ENCODE results near the gene SLC35D1.

Gene SLC35D1

GRCh38 chr1:67031121-67031858 is 22.7 kb downstream of the SLC35D1 start:
- in situ Hi-C loops (cut with HindIII; ENCODE audit: low pct_ligation_motif_present, low sequenced_read_pairs), result no loop called here
- no peaks in the 10 kb centered on the region for H3K36me3 ChIP-seq (replicated peaks)
- no peak overlapping the region for H3K27ac ChIP-seq
- TF ChIP-seq CTCF (IDR thresholded peaks at IDR 0.05; ENCODE audit: low read depth, low read length, missing control alignments), result no peak
- H3K27me3 ChIP-seq (replicated peaks), result no peaks in the 10 kb centered on the region
- DNase-seq, result peak; percentile 8
- no peak overlapping the region for H3K4me3 ChIP-seq (ENCODE audit: low read depth, low read length)

- Histone ChIP-seq H3K36me3 (replicated peaks) (no peaks in the 10 kb centered on the region), H3K4me3 (ENCODE audit: low read depth, low read length) (no peak overlapping the region), H3K27ac (no peak overlapping the region), H3K27me3 (replicated peaks) (no peaks in the 10 kb centered on the region)
- no peak for TF ChIP-seq CTCF (IDR thresholded peaks at IDR 0.05; ENCODE audit: low read depth, low read length, missing control alignments)
- in situ Hi-C loops (cut with HindIII; ENCODE audit: low pct_ligation_motif_present, low sequenced_read_pairs), result no loop called here
- DNase-seq, result no peak
These were observed 24.5 kb downstream of the SLC35D1 start for GRCh38 chr1:67029472-67029871.

GRCh38 chr1:67020765-67021164 is 33.2 kb downstream of the SLC35D1 start:
- in situ Hi-C loops (cut with HindIII; ENCODE audit: low pct_ligation_motif_present, low sequenced_read_pairs), result no loop called here
- DNase-seq, result no peak
- Histone ChIP-seq H3K4me3 (ENCODE audit: low read depth, low read length) (no peak overlapping the region), H3K27me3 (replicated peaks) (no peaks in the 10 kb centered on the region), H3K27ac (no peak overlapping the region), H3K36me3 (replicated peaks) (peaks cover 3% of the 10 kb centered on the region)
- TF ChIP-seq CTCF (IDR thresholded peaks at IDR 0.05; ENCODE audit: low read depth, low read length, missing control alignments), result no peak

GRCh38 chr1:67020304-67020703 is 33.6 kb downstream of the SLC35D1 start:
- in situ Hi-C loops (cut with HindIII; ENCODE audit: low pct_ligation_motif_present, low sequenced_read_pairs), result no loop called here
- TF ChIP-seq CTCF (IDR thresholded peaks at IDR 0.05; ENCODE audit: low read depth, low read length, missing control alignments), result no peak

GRCh38 chr1:67019600-67020136 is 34.3 kb downstream of the SLC35D1 start:
- in situ Hi-C loops (cut with HindIII; ENCODE audit: low pct_ligation_motif_present, low sequenced_read_pairs), result no loop called here
- H3K36me3 ChIP-seq (replicated peaks), result peaks cover 3% of the 10 kb centered on the region
- no peak for TF ChIP-seq CTCF (IDR thresholded peaks at IDR 0.05; ENCODE audit: low read depth, low read length, missing control alignments)
- no peaks in the 10 kb centered on the region for H3K27me3 ChIP-seq (replicated peaks)
- peak overlapping the region; percentile 16 for H3K27ac ChIP-seq
- peak; percentile 36 for DNase-seq
- no peak overlapping the region for H3K4me3 ChIP-seq (ENCODE audit: low read depth, low read length)

More at GRCh38 chr1:67020304-67020703, 33.6 kb downstream of the SLC35D1 start:
- Histone ChIP-seq H3K4me3 (ENCODE audit: low read depth, low read length) (no peak overlapping the region), H3K27me3 (replicated peaks) (no peaks in the 10 kb centered on the region), H3K27ac (peak overlapping the region; percentile 16), H3K36me3 (replicated peaks) (peaks cover 3% of the 10 kb centered on the region)
- peak; percentile 33 for DNase-seq

All from brain microvascular endothelial cell (primary cell).